ENCODE measurements around the gene TOM1.
"Not testable (repeated sequence)": the region's sequence is repeated elsewhere in the genome, so short reads cannot be mapped to it uniquely, and the experiment has no call there.

The TOM1 gene

GRCh38 chr22:35344956-35345690 is 45.4 kb downstream of the TOM1 start:
- no peak for DNase-seq

- DNase-seq, result no peak
Observed at GRCh38 chr22:35345808-35346505, 46.3 kb downstream of the TOM1 start.

DNA sequence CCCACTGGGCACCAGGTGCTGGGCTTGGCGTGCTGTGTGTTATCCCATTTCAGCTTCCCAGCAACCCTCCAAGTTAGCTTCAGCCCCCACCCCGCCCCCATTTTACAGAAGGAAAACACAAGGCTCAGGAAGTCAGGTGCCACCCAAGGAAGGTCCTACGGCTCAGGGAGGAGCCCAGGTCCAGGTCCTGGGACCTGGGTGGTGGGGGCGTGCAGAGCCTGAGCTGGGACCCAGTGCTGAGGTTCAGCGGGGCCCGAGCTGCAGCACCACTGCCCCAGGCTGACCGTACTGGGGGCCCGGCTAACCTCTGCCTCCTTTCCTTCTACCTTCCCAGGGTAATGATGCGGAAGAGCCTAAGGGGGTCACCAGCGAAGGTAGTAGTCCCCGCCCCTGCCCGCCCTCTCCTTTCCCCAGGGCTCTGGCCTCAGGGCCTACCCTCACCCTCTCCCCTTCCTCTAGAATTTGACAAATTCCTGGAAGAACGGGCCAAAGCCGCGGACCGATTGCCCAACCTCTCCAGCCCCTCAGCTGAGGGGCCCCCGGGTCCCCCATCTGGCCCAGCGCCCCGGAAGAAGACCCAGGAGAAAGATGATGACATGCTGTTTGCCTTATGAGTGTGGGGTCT is 47.0 kb downstream of the TOM1 start:
- no peak for DNase-seq

DNA sequence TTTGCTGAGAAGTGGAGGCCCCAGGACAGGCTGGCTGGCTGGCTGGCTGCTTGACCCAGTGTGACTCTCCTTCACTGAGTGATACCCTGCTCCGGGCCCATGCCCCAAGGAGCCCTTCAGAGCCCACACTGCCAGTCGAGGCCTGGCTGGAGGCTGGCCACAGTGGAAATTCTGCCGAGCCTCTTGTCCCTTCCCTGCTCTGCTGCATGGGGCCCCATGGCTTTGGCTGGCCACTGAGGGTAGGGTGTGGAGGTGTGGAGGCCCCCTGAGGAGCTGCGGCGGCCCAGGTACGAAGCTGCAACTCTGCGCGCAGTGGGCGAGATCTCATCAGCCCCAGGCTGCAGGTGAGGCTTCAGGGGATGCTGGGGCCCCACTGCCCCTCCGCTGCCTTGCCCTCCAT is 47.8 kb downstream of the TOM1 start:
- DNase-seq, result no peak

DNA sequence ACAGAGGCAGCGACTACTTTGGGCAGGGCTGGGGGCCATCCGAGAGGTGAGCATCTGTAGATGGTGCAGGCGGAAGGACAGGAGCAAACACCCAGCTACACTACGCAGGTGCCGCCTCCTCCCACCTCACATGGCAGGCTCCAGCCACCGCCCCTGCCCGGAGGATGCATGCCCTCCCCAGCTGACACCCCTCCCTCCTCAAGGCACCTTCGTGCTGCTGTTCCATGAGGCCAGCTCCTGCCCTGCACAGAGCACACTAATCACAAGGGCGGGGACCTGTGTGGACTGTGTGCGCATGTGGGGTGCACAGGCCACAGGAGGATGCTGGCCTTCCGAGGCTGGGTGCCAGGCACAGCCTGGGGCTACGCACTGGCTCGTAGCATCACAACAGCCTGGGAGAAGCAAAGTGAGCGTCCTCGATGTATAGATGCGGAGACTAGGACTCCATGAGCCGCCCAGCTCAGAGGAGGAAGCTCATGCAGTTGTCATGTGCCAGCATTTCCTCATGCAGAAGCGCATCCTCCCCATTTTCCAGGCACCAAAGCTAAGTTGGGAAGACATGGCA is 48.4 kb downstream of the TOM1 start:
- DNase-seq, result no peak

DNA sequence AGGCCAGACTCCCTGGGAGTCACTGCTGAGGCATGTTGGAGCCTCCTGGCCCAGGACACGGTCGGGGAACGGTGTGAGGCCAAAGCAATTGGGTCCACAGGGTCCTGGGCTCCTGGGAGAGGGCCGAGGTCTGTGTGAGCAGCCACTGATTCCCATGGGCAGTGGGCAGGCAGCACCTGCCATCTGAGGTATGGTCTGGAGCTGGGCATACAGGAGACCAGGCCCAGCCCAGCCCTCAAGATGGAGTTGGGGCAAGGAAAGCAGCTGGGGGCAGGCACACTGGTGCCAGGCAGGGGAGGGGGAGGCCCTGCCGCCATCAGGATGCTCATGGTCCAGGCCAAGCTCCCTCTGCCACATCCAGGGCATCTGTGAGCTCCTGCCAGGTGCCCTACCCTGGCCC is 49.0 kb downstream of the TOM1 start:
- DNase-seq, result no peak

- no peak for DNase-seq
Observed at GRCh38 chr22:35349368-35349703, 49.6 kb downstream of the TOM1 start.

- peak in 22 of 51 donors; percentile 6 to 44 (median 28) for DNase-seq
Observed at GRCh38 chr22:35349704-35350538, 50.2 kb downstream of the TOM1 start.

GRCh38 chr22:35350539-35351503 is 51.1 kb downstream of the TOM1 start:
- peak; percentile 24 to 91 (median 77) for DNase-seq

DNA sequence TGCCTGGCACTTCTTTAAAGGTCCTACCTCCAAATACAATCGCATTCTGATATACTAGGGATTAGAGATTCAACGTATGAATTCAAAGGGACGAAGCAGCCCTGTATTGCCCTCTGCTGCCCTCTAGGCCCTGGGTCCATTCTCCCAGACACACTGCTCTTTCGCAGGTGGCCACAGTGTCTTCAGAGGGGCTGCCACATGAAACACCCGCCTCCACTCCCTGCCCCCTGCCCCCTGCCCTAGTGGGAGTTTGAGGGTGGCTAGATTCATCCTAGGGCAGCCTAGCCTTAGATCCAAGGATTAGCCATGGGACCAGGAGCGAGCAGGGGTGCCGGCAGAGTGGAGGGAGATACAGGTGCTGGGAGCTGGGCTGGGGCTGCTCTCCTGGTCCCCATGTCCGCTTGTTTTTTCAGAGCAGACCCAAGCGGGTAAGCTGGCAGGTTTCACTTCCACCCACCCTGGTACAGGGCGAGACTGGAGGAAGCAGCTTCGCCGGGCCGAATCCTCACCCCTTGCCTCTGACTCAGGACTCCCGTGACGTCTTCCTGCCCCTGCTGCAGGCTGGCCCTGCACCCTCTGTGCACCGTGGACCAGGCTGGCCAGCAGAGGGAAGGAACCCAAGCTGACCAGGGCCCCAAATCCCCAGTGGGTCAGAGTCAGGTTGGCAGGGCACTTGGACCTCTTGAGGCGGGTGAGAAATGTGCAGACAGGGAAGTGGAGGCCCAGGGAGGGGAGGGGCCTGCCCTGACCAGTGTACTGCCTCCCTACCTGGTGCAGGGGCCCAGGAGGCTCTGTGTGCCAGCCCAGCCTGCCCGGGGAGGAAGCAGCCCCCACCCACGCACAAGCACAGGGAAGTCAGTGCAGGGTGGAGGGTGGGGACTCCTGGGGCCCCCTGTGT is 52.8 kb downstream of the TOM1 start:
- DNase-seq, result peak in 34 of 51 donors; percentile 7 to 65 (median 42)

DNA sequence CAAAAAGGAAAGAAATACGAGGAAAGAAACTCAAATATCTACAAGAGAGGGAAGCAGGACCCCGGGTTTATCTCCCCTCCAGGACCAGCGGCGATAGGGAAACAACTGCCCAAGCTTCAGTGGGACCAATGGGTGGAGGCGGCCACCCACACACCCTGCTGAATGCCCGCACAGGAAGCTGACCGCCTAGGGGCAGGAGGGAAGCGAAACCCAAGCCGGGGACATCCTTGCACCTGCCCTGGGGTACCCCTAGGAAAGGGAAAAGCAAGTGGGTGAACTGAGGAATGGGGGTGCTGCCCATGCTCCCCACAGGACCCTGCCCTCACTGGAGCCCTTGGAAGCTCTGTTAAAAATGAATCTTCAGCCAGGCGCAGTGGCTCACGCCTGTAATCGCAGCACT is 53.6 kb downstream of the TOM1 start:
- peak in 8 of 51 donors; percentile 11 to 31 (median 19) for DNase-seq

- no peak for DNase-seq
Observed at GRCh38 chr22:35354068-35354467, 54.4 kb downstream of the TOM1 start.

- no peak for DNase-seq
Observed at GRCh38 chr22:35357883-35358621, 58.4 kb downstream of the TOM1 start.

DNA sequence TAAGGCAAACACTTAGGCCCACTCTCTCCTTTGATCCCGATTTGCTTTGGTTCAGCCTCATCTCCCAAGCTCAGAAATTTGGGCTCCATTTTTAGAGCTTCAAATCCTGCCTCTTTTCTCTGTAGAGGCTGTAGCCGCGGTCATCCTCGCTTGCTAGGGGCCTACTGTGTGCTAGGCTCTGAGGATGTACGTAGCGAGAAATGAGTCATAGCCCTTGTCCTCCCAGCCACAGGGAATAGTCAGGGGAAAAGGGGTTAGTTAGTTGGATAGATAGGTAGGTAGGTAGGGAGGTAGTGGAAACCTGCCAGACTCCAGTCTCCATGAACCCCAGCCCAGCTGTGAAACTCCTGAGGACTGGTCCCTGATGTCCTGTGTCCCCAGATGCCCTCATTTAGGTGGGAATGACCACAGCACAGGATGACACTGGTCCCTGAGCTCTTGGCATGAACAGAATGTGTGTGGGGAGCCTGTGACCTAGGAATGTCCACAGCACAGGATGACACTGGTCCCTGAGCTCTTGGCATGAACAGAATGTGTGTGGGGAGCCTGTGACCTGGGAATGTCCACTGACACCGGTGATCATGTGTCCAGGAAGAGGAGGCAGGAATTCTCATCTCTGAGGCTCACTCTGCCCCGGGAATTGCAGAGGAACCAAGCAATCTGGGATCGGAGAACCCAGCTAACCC is 59.8 kb downstream of the TOM1 start:
- no peak for DNase-seq

DNA sequence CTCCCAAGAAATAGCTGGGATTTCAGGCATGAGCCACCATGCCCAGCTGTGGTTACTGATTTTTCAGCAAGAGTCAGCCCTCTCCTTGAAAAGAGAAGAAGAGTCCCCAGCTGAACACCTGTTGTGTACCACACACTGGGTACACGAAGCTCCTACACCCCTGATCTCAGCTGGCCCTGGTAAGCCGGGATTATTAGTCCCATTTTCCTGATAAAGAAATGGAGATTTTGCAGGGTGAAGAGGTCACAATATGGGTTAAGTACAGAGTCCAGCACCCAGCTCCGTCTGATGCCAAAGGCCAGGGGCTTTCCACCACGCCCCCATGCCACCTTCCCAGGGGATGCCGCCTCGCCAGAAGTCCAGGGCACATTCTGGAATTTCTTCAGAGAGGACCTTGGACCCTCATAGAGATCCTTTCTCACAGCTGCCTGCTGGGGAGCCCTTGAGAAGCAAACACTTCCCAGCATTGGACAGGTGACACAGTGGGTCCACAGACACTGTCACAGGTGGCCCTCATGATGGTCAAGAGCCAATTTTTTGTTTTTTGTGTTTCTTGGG is 61.4 kb downstream of the TOM1 start:
- no peak for DNase-seq

DNA sequence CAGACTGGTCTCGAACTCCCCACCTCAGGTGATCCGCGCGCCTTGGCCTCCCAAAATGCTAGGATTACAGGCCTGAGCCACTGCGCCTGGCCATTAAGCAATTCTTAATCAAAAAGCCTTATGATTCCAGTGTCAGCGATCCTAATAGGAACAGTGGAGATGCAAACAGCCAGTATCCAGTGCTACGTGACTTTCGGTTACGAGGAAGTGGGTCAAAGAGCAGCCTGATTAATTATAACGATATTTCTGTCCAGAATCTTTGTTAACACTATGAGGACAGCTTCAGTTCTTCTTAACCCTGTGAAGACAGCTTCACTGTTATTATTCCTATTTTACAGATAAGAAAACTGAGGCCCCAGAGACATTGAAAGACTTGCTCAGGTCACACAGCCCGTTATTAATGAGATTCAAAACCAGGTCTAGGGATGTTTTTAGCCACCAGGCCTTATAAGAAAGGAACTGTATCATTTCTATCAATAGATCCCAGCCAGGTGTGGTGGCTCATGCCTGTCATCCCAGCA is 63.9 kb downstream of the TOM1 start:
- no peak for DNase-seq

DNA sequence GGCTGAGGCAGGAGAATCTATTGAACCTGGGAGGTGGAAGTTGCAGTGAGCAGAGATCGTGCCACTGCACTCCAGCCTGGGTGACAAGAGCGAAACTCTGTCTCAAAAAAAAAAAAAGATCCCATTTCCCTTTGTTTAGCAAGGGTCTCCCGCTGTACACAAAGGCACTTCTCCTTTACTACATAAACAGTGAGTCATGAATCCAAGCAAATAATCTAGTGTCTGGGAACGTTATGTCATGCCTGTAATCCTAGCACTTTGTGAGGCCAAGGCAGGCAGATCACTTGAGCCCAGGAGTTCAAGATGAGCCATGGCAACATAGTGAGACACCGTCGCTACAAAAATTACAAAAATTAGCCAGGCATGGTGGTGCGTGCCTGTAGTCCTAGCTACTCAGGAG is 64.5 kb downstream of the TOM1 start:
- not testable (repeated sequence) for DNase-seq
